Left ventricle myocardium inferior (tissue), 1 donor: ENCODE measurements around the gene ZSWIM1. TPM values are rescaled to one million over a fixed set of nuclear protein-coding genes. Genes with fewer than 3 reads are reported as not detected.
A peak's percentile ranks its signal among the peaks of the same experiment; 100 is the strongest.

Experiments
- DNase-seq: peaks from one replicate; pipeline ENCODE4 v3.0.0-alpha.2; 2020
- H3K27ac ChIP-seq: fragments of 200-600 bp; replicated peaks from 2 replicates; pipeline ENCODE4 v1.8.0; 2021
- H3K27me3 ChIP-seq: fragments of 200-600 bp; 2 replicates; pipeline ENCODE4 v1.8.0; 2021; ENCODE audit warnings: low read depth
- H3K36me3 ChIP-seq: fragments of 200-600 bp; 2 replicates; pipeline ENCODE4 v1.8.0; 2021
- H3K4me1 ChIP-seq: fragments of 200-600 bp; 2 replicates; pipeline ENCODE4 v1.8.0; 2021
- H3K4me3 ChIP-seq: fragments of 200-600 bp; 2 replicates; pipeline ENCODE4 v1.8.0; 2021; ENCODE audit warnings: mild to moderate bottlenecking, moderate library complexity
- H3K9me3 ChIP-seq: fragments of 200-600 bp; replicated peaks from 2 replicates; pipeline ENCODE4 v1.8.0; 2021
- CTCF ChIP-seq: fragments of 200-600 bp; IDR thresholded peaks from 2 replicates; pipeline ENCODE4 v1.8.0; 2021; ENCODE audit warnings: antibody characterized with exemption, mild to moderate bottlenecking, borderline replicate concordance
- intact Hi-C: fragments of 100-400 bp; cut with micrococcal nuclease; formaldehyde crosslinking; loops from one replicate; pipeline ENCODE4 v1.11.0; 2022
- total RNA-seq: library from RNA; stranded (reverse); fragmentation: NEBNext Ultra II Directional; extraction: Animal tissue kit (Norgen Biotek cat#: 25700); gene quantifications from one replicate; pipeline ENCODE4 v1.2.1, GENCODE V29; 2021
- donor health status: DM: no; HTN: yes; CAD: no; lungs with severe emphysema.

The ZSWIM1 gene
- total RNA-seq, 1 donor from 2014 or later = 11.2 TPM

- intact Hi-C loops = no loop called here
- Histone ChIP-seq H3K36me3 (peaks cover 29% of the 10 kb centered on the region), H3K4me3 (peak overlapping the region; percentile 89), H3K9me3 (no peaks in the 10 kb centered on the region), H3K4me1 (peaks cover 51% of the 10 kb centered on the region), H3K27ac (peak overlapping the region; percentile 96), H3K27me3 (no peaks in the 10 kb centered on the region)
- no peak for TF ChIP-seq CTCF
- DNase-seq = no peak
Measured at GRCh38 chr20:45834797-45835161, 46.2 kb upstream of the ZSWIM1 start.

- Histone ChIP-seq H3K4me3 (peak overlapping the region; percentile 89), H3K36me3 (peaks cover 35% of the 10 kb centered on the region), H3K9me3 (no peaks in the 10 kb centered on the region), H3K27ac (peak overlapping the region; percentile 96), H3K4me1 (peaks cover 51% of the 10 kb centered on the region), H3K27me3 (no peaks in the 10 kb centered on the region)
- no peak for DNase-seq
- intact Hi-C loops = no loop called here
- no peak for TF ChIP-seq CTCF
Measured at GRCh38 chr20:45835329-45835765, 45.7 kb upstream of the ZSWIM1 start.

GRCh38 chr20:45835825-45836224 is 45.2 kb upstream of the ZSWIM1 start:
- Histone ChIP-seq H3K9me3 (no peaks in the 10 kb centered on the region), H3K27ac (peak overlapping the region; percentile 96), H3K4me1 (peaks cover 54% of the 10 kb centered on the region), H3K36me3 (peaks cover 40% of the 10 kb centered on the region), H3K4me3 (peak overlapping the region; percentile 89), H3K27me3 (no peaks in the 10 kb centered on the region)
- no peak for TF ChIP-seq CTCF
- peak; percentile 57 for DNase-seq
- intact Hi-C loops = no loop called here

GRCh38 chr20:45836841-45837240 is 44.2 kb upstream of the ZSWIM1 start:
- Histone ChIP-seq H3K27me3 (no peaks in the 10 kb centered on the region), H3K9me3 (no peaks in the 10 kb centered on the region), H3K4me3 (peak overlapping the region; percentile 11), H3K36me3 (peaks cover 50% of the 10 kb centered on the region), H3K4me1 (peaks cover 64% of the 10 kb centered on the region), H3K27ac (peak overlapping the region; percentile 96)
- intact Hi-C loops = no loop called here
- no peak for DNase-seq
- TF ChIP-seq CTCF = no peak

- H3K4me3 ChIP-seq = no peak overlapping the region
- intact Hi-C loops = no loop called here
- no peak for DNase-seq
- H3K27ac ChIP-seq = no peak overlapping the region
- H3K9me3 ChIP-seq = no peaks in the 10 kb centered on the region
- H3K4me1 ChIP-seq = peaks cover 55% of the 10 kb centered on the region
- TF ChIP-seq CTCF = no peak
- H3K36me3 ChIP-seq = peaks cover 88% of the 10 kb centered on the region
- no peaks in the 10 kb centered on the region for H3K27me3 ChIP-seq
Measured at GRCh38 chr20:45840700-45841198, 40.3 kb upstream of the ZSWIM1 start.
